NCI-H748 (cell line): ENCODE data around the gene CREBRF.
"Not testable (repeated sequence)": the region's sequence is repeated elsewhere in the genome, so short reads cannot be mapped to it uniquely, and the experiment has no call there.

Experiments used
- DNase-seq: peaks from one replicate; lab custom pipeline; 2025; ENCODE audit not compliant: unreplicated experiment; lab: John Stamatoyannopoulos, UW

Gene CREBRF

DNA sequence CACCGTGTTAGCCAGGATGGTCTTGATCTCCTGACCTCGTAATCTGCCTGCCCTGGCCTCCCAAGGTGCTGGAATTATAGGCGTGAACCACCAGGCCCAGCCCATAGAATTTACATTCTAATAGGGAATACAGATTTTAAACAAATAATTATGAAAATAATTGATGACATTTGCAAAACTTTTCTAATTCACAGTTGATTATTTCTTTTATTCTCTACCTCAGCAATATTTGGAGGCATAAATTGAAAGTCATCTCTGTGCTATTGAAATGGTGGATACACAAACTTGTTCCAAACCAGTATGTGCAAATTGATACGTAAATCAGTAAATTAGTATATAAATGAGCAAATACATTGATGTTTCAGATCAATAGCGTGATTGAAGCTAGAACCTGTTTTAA lies 96.4 kb downstream of the CREBRF start:
- no peak for DNase-seq

DNA sequence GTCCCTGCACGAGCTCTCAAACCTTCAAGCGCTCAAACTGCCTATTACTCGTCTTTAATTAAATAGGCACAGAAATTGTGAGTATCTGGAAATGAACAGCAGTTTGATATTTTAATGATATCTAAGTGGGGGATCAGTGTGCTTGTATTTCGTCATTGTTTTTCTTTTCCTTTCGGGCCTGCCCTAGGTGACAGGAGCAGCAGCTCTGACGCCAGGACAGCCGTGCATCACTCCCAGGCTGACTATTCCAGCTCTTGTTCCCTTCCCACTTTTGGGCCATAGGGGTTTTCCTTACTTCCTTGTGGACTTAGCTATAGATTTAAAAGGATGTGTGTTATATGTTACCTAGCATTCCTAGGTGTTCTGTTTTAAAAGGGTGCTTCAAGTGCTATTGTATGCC lies 97.7 kb downstream of the CREBRF start:
- no peak for DNase-seq

DNA sequence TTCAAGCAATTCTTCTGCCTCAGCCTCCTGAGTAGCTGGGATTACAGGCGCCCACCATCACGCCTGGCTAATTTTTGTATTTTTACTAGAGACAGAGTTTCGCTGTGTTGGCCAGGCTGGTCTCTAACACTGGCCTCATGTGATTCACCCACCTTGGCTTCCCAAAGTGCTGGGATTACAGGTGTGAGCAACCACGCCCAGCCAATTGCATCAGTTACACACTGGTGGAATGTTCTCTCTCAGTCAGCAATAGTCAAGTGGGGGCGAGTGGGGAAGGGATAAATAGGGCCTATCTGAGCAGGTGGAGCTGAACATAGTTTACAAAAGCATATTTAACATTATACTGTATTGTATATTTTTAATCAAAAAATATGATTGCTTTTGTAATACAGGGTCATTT lies 98.5 kb downstream of the CREBRF start:
- not testable (repeated sequence) for DNase-seq

DNA sequence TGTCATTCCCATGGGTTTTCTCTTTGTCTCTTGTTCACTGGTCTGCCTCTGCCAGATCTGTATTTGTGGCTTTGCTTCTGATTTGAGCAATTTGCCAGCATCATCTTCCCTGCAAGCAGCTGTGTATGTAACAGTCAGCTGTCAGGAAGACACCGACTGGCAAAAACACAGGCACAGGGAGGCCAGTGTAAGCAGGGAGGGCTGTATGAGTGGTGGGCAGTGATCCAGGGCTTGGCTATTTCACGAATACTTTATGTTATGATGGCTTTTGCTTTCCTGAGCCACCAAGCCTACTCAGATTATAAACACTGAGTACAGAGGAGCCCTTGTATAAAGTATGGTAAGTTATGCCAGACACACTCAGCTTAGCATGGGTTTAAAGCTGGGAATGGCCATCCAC lies 99.8 kb downstream of the CREBRF start:
- no peak for DNase-seq

DNA sequence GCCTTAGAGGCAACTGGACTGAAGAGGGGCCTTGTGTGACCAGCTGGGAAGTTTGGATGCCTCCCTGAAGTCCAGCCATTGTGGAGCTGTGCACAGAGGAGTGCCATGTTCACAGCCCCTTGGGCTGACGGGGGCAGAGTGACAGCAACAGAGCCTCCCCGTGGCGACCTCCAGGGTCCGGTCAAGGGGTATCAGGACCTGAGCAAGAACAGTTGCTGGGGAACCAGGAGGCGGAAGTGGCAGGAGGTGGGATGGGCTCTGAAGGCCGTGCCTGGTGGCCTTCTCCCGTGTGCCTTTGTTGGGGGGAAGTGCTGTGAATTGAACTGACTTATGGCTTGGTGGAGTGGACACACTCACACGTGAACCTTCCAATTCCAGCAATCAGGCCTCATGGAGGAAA lies 102.2 kb downstream of the CREBRF start:
- no peak for DNase-seq

DNA sequence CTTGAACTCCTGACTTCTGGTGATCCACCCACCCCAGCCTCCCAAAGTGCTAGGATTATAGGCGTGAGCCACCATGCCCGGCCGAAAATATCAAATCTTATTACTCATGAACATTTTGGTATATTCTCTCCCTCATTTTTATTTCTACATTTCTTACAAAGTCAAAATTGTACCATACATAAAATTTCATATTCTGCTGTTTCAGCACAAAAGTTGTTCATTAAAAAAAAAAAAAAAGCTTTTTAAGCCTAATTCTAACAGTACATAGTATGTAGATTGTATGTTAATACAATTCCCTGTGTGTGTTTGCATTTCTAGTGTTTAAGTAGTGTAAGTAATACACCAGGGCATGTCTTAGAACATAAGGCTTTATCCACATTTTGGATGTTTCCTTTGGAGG lies 103.1 kb downstream of the CREBRF start:
- no peak for DNase-seq

DNA sequence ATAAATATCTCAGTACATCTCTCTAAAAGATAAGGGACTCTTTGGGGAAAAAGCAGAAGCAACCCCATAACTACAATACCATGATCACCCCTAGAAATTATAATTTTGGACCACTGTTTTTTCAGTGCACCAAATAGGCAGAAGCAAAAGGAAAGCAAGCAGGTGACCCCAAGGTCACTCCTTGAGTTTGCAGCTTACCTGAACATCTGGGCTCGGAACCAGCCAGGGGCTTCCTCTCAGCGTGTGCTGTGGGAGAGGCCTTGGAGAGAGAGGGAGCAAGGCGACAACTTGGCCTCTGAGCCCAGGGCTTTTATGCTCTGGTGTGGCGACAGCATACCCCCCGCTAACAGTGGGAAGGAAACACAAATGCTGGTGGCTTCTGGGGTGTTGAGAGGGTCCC lies 105.0 kb downstream of the CREBRF start:
- no peak for DNase-seq

DNA sequence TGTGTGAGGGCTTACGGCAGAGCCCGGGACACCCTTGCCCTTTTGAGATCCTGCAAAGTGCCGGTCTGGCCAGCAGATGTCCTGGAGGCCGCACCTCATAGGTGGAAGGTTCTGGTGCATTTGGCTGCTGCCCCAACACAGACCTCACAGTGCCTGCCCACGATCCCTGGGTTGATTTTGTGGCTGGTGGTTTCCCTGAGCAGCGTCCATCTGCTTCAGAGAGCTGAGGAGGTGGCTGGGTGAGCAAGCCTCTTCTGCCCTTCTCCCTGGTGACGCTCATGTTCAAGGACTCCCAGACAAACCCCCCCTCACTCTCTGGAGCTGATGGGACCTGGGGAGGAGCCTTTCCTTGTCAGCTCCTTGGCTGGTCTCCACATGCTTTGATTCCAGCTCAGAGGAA lies 107.1 kb downstream of the CREBRF start:
- DNase-seq, result no peak

DNA sequence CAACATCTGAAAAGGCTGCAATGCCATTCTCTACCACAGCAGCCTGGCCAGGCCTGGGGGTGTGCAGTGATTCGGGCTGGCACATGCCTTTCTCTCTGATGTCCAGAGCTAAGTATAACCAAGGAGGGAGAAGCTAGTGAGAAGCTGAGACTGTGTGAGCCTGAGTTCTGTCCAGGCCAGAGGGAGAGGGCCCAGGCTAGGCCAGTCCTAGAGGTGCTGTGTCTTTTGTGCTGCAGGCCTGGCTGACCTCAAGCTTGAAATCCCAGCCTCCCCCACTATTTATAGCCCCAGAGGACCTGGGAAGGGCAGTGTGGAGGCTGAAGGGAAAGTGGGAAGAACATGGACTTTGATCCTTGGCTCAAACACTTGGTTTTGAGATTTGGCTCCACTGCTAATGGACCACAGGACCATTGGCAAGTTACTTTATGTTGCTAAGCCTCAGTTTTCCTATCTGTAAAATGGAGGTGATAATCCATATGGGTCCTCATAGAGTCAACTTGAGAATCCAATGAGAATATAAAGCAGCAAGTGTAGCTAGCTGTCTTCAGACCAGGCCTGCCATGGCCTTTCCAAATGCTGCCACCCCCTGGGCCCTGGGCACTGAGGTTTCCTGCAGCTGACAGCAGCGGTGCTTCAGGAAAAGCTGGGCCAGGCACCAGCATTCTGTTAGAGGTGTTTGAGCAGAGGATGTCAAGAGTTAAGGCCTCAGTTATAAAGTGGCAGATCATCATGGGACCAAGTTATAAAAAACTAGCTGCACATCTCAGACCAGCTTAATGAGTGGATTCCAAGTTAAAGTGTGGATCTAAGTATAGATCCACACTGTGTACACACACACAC lies 109.2 kb downstream of the CREBRF start:
- DNase-seq, result no peak

DNA sequence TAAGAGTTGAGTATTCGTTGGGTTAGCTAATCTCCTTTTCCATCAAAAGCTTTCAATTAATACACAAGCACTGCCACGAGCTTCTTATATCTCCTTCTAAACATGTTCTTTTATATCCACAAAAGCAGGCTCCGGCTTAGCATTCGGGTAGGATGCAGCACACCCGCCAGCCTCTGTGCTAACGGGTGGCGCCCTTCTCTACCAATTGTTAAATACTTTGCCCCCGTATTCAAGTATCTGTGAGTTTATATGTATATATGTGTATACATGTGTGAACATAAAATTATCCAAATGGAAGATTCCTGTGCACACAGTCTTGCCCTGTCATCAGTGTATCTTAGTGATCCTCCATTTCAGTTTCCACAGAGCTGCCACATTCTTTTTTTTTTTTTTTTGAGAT lies 116.0 kb downstream of the CREBRF start:
- no peak for DNase-seq

DNA sequence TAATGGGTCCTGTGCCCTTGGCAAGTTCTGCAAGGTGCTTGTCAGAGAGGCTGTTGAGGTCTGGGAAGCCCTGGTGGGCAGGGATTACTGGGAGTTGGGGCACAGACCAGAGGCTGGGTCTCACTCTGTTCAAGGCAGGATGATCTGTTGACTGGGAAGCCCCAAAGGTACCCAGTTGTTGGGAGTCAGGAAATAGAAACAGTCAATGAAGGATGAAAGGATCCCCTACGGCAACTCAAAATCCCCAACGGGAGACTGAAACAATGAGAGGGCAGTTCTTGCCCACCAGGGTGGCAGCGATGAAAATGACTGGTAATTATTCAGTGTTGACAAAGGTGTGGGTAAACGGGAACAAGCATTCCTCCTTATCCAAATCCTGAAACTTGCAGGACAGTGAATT lies 119.4 kb downstream of the CREBRF start:
- peak; percentile 49 for DNase-seq

DNA sequence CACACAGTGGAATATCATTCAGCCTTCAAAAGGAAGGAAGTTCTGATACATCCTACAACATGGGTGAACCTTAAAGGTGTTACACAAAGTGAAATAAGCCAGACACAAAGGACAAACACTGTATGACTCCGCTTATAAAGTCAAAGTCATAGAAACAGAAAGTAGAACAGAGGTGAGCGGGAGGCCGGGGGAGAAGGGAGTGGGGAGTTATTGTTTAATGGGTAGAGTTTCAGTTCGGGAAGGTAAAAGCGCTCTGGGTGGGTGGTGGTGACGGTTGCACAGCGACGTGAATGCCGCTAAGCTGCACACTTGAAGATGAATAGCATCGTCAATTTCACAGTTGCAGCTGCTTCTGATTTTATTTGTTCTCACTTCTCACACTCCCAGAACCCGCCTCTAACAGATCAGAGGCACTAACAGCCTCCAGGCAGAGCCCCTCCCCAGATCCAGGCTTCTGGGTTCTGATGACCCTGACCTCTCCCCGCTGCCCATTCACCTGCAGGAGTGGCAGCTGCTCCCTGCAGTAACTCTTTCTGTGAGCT lies 122.3 kb downstream of the CREBRF start:
- peak; percentile 87 for DNase-seq

DNA sequence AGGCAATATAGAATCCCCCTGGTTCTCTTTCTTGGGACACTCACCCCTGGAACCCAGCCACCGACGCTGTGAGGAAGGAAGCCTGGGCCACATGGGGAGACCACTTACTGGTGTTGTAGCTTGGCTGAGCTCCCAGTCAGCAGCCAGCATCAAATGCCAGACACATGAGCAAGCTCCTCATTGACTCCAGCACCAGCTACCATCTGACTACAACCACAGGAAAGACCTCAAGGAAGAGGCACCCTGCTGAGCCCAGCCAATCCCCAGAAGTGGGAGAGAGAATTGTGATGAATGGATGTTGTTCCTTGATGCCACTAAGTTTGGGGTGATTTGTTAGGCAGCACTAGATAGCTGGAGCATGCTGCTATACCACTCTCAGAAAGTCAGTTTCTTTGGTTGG lies 124.2 kb downstream of the CREBRF start:
- no peak for DNase-seq

DNA sequence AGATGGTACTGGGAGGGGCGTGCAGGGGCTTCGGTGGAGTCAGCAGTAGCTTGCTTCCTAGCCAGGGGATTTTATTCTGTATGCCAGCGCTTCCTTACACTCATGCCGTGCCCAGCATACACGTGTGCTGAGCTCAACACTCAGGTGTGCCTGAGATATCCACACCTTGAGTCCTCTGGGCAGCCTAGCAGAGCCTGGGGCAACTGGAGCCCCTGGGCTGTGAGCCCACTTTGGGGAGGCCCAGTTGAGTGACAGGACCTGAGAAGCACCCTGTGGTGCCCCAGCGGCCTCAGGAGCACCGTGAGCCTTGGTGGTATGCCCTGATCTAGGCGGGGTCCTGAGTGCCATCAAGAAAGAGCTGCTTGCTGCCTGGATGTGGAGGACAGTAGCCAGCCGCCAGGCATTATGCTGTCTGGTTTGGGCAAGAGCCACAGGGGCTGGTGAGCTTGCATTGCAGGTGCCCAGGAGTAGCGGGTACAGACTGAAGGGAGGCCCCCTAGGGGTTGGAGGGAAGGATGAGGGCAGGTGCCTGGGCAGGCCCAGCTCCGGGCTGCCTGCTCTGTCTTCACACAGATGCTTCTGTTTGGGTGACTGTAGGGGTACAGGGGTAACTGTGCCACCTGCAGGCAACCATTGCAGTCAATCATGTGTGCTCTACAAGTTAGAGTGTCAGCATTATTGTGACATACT lies 131.0 kb downstream of the CREBRF start:
- DNase-seq, result peak; percentile 27

DNA sequence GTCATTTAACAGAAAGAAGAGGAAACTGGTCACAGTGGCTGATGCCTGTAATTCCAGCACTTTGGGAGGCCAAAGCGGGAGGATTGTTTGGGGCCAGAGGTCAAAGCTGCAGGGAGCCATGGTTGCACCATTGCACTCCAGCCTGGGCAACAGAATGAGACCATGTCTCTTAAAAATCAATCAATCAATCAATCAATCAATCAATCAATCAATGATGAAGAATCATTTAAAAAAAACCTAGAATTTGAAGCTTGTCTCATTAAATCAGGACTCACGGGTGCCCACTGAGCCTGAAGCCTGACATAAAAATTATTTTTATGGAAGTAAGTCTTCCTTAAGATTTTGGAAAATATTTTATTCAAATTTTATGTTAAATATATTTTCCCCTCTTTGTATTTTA lies 132.1 kb downstream of the CREBRF start:
- no peak for DNase-seq
